Spleen (tissue), 11 donors: Measurements from ENCODE around the gene STARD13. TPM values are rescaled to one million over a fixed set of nuclear protein-coding genes. Genes with fewer than 3 reads are reported as not detected.
A peak's percentile ranks its signal among the peaks of the same experiment; 100 is the strongest.

Source experiments
- DNase-seq: peaks from one replicate; pipeline ENCODE4 v3.0.0-alpha.2; 2020
- H3K27ac ChIP-seq, 8 donors: fragments of 200-600 bp; sonication (generic) in 7 of 8; 1 replicate in 4 of 8; 2 replicates in 4 of 8; pipeline versions ENCODE4 v1.5.0 to v1.8.0; 2016 to 2021; ENCODE audit warnings: inconsistent platforms in 4 of 8, mild to moderate bottlenecking in 4 of 8, moderate library complexity in 1 of 8
- H3K27me3 ChIP-seq, 7 donors: fragments of 200-600 bp; sonication (generic) in 6 of 7; replicated peaks in 1 of 7; 1 replicate in 4 of 7; 2 replicates in 3 of 7; pipeline versions ENCODE4 v1.5.0 to v1.8.0; 2016 to 2021; ENCODE audit warnings: inconsistent platforms in 3 of 7, mild to moderate bottlenecking in 1 of 7
- H3K36me3 ChIP-seq, 6 donors: fragments of 200-600 bp; sonication (generic) in 5 of 6; 1 replicate in 4 of 6; 2 replicates in 2 of 6; pipeline versions ENCODE4 v1.5.0 to v1.8.0; 2016 to 2021; ENCODE audit warnings: inconsistent platforms in 2 of 6
- H3K4me1 ChIP-seq, 6 donors: fragments of 200-600 bp; sonication (generic) in 5 of 6; 1 replicate in 3 of 6; 2 replicates in 3 of 6; pipeline versions ENCODE4 v1.5.0 to v1.8.0; 2016 to 2021; ENCODE audit warnings: inconsistent platforms in 3 of 6
- H3K4me3 ChIP-seq, 8 donors: fragments of 200-600 bp; sonication (generic) in 7 of 8; 1 replicate in 4 of 8; 2 replicates in 4 of 8; pipeline versions ENCODE4 v1.5.0 to v1.8.0; 2016 to 2021; ENCODE audit warnings: inconsistent platforms in 4 of 8, mild to moderate bottlenecking in 4 of 8, moderate library complexity in 2 of 8
- H3K9me3 ChIP-seq, 8 donors: fragments of 200-600 bp; sonication (generic) in 7 of 8; 1 replicate in 4 of 8; 2 replicates in 4 of 8; pipeline versions ENCODE4 v1.5.0 to v1.8.0; 2016 to 2021; ENCODE audit warnings: inconsistent platforms in 4 of 8
- POLR2A ChIP-seq, 3 donors: fragments of 450-650 bp; IDR thresholded peaks; one replicate each; pipeline ENCODE4 v1.5.1; 2017; ENCODE audit warnings: antibody characterized with exemption in 3 of 3, mild to moderate bottlenecking in 1 of 3
- POLR2AphosphoS5 ChIP-seq, 3 donors: sonication (generic); formaldehyde crosslinking; IDR thresholded peaks; one replicate each; pipeline ENCODE4 v1.5.1; 2017; ENCODE audit warnings: antibody characterized with exemption in 3 of 3
- WGBS, 5 donors: extraction: QIAGEN DNeasy Blood & Tissue Kit in 3 of 5; methylation state at CpG; one replicate each; pipeline versions ENCODE4 v1.1.5 to v1.1.7; 2013 to 2018; 5-methylcytosine and 5-hydroxymethylcytosine counted together
- intact Hi-C: fragments of 100-400 bp; cut with DNase I; formaldehyde crosslinking; loops from one replicate; pipeline ENCODE4 v1.15.0; 2023; ENCODE audit warnings: low total_unique reads
- polyA plus RNA-seq, 3 donors: library from polyadenylated mRNA; stranded (reverse); fragments of 200-250 nt; gene quantifications; one replicate each; pipeline ENCODE4 v1.2.1, GENCODE V29; 2013
- total RNA-seq, 7 donors: library from RNA; depleted of rRNA in 3 of 7; stranded (reverse); fragments of >200 nt in 3 of 7; fragmentation: NEBNext Ultra II Directional in 4 of 7; extraction: Animal tissue kit (Norgen Biotek cat#: 25700) in 4 of 7; gene quantifications; one replicate each; pipeline versions ENCODE4 v1.1.0 to v1.2.1, GENCODE V29; 2016 to 2021
- TF ChIP-seq, protein P1 (sequence below), 11 experiments: fragments of 200-600 bp in 7 of 11; fragments of 450-650 bp in 4 of 11; sonication (generic) in 4 of 11; IDR thresholded peaks in 8 of 11; conservative IDR thresholded peaks in 3 of 11; 1 replicate in 7 of 11; 2 replicates in 4 of 11; pipeline versions ENCODE4 v1.4.0 to v1.8.0; 2016 to 2021; ENCODE audit warnings: antibody characterized with exemption in 11 of 11, inconsistent platforms in 4 of 11, mild to moderate bottlenecking in 1 of 11
- donor health status: healthy with polysubstance abuse.
- donor health status: DM: no; HTN: no; CAD: no; lungs with moderate emphysema.
- donor health status: DM: no; HTN: no; CAD: no.
- donor health status: Bipolar disorder and iron deficiency.
- donor health status: healthy.
- donor health status: DM: no; HTN: no; CAD: no.
- donor health status: DM: yes; HTN: yes; CAD: no.

STARD13 gene
- total and polyA plus RNA-seq, 10 donors = 1.4 to 58.1 (median 26.7) TPM

DNA sequence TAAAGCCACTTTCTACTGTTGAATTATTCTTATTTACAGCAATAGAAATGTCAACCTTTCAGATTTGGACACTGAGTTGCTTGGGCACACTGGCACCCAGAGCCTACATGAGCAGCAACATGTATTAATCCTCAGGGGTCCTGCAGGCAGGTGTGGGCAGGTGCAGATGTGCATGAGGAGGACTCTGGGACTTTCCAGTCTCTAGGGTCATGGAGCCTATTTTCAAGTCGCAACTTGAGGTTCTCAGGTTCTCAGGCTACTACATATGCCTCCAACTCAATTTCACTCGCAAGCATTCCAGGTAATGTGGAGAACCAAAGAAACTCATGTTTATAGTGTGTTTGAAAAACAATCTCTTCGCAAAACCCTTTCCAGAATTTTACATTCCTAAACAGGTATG lies 73.2 kb downstream of the STARD13 start:
- H3K9me3 ChIP-seq = no peaks in the 10 kb centered on the region
- WGBS, 5 donors = 93 to 97% (median 94%) methylated on average over 3 of the region's 3 CpGs
- H3K4me3 ChIP-seq = no peak overlapping the region
- TF ChIP-seq, protein P1, sequence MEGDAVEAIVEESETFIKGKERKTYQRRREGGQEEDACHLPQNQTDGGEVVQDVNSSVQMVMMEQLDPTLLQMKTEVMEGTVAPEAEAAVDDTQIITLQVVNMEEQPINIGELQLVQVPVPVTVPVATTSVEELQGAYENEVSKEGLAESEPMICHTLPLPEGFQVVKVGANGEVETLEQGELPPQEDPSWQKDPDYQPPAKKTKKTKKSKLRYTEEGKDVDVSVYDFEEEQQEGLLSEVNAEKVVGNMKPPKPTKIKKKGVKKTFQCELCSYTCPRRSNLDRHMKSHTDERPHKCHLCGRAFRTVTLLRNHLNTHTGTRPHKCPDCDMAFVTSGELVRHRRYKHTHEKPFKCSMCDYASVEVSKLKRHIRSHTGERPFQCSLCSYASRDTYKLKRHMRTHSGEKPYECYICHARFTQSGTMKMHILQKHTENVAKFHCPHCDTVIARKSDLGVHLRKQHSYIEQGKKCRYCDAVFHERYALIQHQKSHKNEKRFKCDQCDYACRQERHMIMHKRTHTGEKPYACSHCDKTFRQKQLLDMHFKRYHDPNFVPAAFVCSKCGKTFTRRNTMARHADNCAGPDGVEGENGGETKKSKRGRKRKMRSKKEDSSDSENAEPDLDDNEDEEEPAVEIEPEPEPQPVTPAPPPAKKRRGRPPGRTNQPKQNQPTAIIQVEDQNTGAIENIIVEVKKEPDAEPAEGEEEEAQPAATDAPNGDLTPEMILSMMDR (IDR thresholded peaks at IDR 0.05 in 8 of 11, conservative IDR thresholded peaks at IDR 0.05 in 3 of 11) = no peak
- TF ChIP-seq POLR2AphosphoS5 (IDR thresholded peaks at IDR 0.05) (no peak), POLR2A (IDR thresholded peaks at IDR 0.05) (no peak)
- peaks cover 5 to 20% (median 10%) of the 10 kb centered on the region in 6 donors for H3K4me1 ChIP-seq
- H3K27me3 ChIP-seq = no peaks in the 10 kb centered on the region
- H3K36me3 ChIP-seq = no peaks in the 10 kb centered on the region
- DNase-seq = no peak
- H3K27ac ChIP-seq = no peak overlapping the region
- intact Hi-C loops = no loop called here

DNA sequence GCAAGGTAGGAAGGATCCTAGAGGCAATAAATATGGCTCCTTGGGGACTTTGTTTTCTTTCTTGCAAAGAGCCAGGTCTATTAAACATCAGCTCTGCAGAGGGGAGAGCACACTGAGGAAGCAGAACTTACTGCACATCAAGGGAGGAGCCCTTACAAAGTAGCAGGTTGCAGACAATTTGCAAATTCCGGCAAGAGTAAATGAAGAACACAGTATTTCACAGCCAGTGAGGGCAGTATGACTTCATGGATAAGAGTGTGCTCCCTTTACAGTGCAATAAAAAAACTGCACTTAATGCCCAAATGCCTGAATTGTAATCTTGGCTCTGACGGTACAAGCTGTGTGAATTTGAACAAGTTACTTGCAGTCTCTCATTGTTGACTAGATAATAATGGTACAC lies 75.5 kb downstream of the STARD13 start:
- H3K4me3 ChIP-seq = no peak overlapping the region
- peaks cover 13 to 39% (median 29%) of the 10 kb centered on the region in 6 donors for H3K4me1 ChIP-seq
- H3K27me3 ChIP-seq = no peaks in the 10 kb centered on the region
- intact Hi-C loops = no loop called here
- no peak for DNase-seq
- TF ChIP-seq POLR2A (IDR thresholded peaks at IDR 0.05) (no peak), POLR2AphosphoS5 (IDR thresholded peaks at IDR 0.05) (no peak)
- TF ChIP-seq, protein P1 (IDR thresholded peaks at IDR 0.05 in 8 of 11, conservative IDR thresholded peaks at IDR 0.05 in 3 of 11) = no peak
- no peaks in the 10 kb centered on the region for H3K9me3 ChIP-seq
- no peak overlapping the region for H3K27ac ChIP-seq
- no peaks in the 10 kb centered on the region for H3K36me3 ChIP-seq
- 88 to 95% (median 89%) methylated on average over 2 of the region's 2 CpGs for WGBS, 5 donors

DNA sequence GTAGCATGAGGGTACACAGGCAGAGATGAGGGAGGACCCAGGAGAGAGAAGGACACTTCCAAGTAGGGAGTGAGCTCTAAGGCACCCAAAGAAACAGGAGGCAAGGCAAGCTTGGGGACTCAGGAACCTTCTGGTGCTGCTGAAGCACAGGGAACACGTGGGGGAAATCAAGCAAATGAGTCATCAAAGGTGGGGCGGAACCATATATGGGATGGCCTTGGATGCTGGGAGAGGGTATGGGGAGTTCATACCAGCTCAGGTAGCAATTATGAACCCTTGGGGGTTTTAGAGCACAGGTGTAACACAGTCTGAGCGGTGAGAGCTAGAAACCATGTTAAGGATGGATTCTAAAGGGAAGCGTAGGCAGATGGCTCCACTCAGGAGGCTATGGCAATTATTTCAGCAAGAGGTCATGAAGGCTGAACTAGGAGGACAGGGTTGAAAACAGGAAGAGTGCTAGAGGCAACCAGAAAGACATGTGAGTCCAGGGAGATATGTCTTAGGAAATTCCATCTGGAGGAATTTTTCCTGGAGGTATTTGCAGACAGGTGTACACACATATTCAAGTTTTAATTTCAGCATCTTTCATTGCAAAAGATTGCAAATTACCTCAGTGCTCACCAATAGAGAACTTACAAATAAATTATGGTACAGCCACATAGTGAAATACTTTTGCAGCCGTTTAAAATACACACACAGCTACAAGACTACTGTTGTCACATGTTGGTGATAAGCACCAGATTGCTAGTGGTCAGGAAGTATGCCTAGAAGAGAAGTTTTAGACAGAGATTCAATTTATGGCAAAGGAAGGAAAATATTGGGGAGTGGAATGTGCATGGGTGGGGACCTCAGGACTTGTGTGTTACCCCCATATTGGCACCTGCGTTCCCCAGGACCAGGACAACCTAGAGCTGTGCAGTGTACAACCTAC lies 77.0 kb downstream of the STARD13 start:
- 70 to 81% (median 73%) methylated on average over 6 of the region's 6 CpGs for WGBS, 5 donors
- H3K27ac ChIP-seq = peak overlapping the region in 5 of 8 donors; percentile 46 to 81 (median 77)
- intact Hi-C loops = no loop called here

DNA sequence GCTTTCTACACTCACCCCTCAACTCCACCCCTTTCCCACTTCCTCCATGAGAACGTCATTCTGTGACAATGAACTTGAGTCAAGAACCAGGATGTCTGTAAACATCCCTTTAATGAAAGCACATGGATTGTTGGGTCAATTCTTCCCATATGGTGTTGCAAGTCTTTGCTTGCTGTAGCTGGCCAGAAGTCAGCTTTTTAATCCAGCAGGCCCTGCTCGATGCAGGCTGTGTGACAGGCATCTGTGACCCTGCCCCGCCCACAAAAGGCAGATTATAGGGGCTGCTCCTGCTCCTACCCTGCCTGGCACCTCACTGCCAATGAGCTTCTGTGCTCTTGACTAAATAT lies 78.0 kb downstream of the STARD13 start:
- Histone ChIP-seq H3K27me3 (no peaks in the 10 kb centered on the region), H3K4me3 (no peak overlapping the region), H3K4me1 (peaks cover 20 to 51% (median 41%) of the 10 kb centered on the region in 6 donors), H3K9me3 (no peaks in the 10 kb centered on the region), H3K27ac (peak overlapping the region in 6 of 8 donors; percentile 46 to 81 (median 71)), H3K36me3 (no peaks in the 10 kb centered on the region)
- no peak for DNase-seq
- TF ChIP-seq POLR2A (IDR thresholded peaks at IDR 0.05) (no peak), POLR2AphosphoS5 (IDR thresholded peaks at IDR 0.05) (peak in 1 of 3 donors; percentile 27)
- WGBS, 5 donors = 38 to 44% (median 42%) methylated on average over 3 of the region's 3 CpGs
- intact Hi-C loops = no loop called here

More for the DNA sequence above, 77.0 kb downstream of the STARD13 start:
- TF ChIP-seq POLR2AphosphoS5 (IDR thresholded peaks at IDR 0.05) (no peak), POLR2A (IDR thresholded peaks at IDR 0.05) (no peak)
- TF ChIP-seq, protein P1 (IDR thresholded peaks at IDR 0.05 in 8 of 11, conservative IDR thresholded peaks at IDR 0.05 in 3 of 11) = no peak
- H3K4me1 ChIP-seq = peaks cover 19 to 51% (median 36%) of the 10 kb centered on the region in 6 donors
- no peak overlapping the region for H3K4me3 ChIP-seq
- no peaks in the 10 kb centered on the region for H3K36me3 ChIP-seq
- DNase-seq = no peak
- H3K9me3 ChIP-seq = no peaks in the 10 kb centered on the region
- H3K27me3 ChIP-seq = no peaks in the 10 kb centered on the region
